WTC11 (cell line): Measurements from ENCODE around the gene ST6GALNAC6. TPM values are rescaled to one million over a fixed set of nuclear protein-coding genes. Genes with fewer than 3 reads are reported as not detected.

Experiments
- ATAC-seq: fragments of 200-7000 bp; cut with Tn5 transposase; 2 replicates; pipeline ENCODE4 v1.10.0; 2021; ENCODE audit warnings: mild to moderate bottlenecking, moderate library complexity
- CTCF ChIA-PET: fragments of 300-600 bp; sonication (Branson Sonifier 250); formaldehyde crosslinking; loops from one replicate; lab custom pipeline; 2021; ENCODE audit warnings: antibody characterized with exemption; lab: Charles Lee
- POLR2A ChIA-PET: fragments of 350-600 bp; sonication (Branson Sonifier 250); formaldehyde crosslinking; loops from one replicate; lab custom pipeline; 2021; ENCODE audit warnings: antibody characterized with exemption; lab: Charles Lee
- DNase-seq: peaks from one replicate; pipeline ENCODE4 v3.0.0; 2021; ENCODE audit warnings: low spot score
- H3K27ac Mint-ChIP-seq: 2 replicates; pipeline ENCODE4 v1.8.0; 2021; ENCODE audit warnings: mixed read lengths
- H3K27me3 Mint-ChIP-seq: 2 replicates; pipeline ENCODE4 v1.8.0; 2021; ENCODE audit warnings: low read depth, mild to moderate bottlenecking, moderate library complexity, mixed read lengths
- H3K36me3 Mint-ChIP-seq: 2 replicates; pipeline ENCODE4 v1.8.0; 2021; ENCODE audit warnings: mixed read lengths
- H3K4me1 Mint-ChIP-seq: 2 replicates; pipeline ENCODE4 v1.8.0; 2022; ENCODE audit warnings: mixed read lengths
- H3K4me3 Mint-ChIP-seq: 2 replicates; pipeline ENCODE4 v1.8.0; 2021; ENCODE audit warnings: mild to moderate bottlenecking, moderate library complexity, mixed read lengths
- H3K9me3 Mint-ChIP-seq: 2 replicates; pipeline ENCODE4 v1.8.0; 2021; ENCODE audit warnings: mixed read lengths
- ATF3 ChIP-seq: sonication (generic); formaldehyde crosslinking; conservative IDR thresholded peaks from 2 replicates; pipeline ENCODE4 v1.8.1; 2022; ENCODE audit warnings: mild to moderate bottlenecking, missing genetic modification reagents
- FOXK1 ChIP-seq: sonication (generic); formaldehyde crosslinking; IDR thresholded peaks from 2 replicates; pipeline ENCODE4 v1.8.0; 2022; ENCODE audit warnings: mild to moderate bottlenecking, moderate library complexity, missing genetic modification reagents
- HMGA2 ChIP-seq: fragments of 250-450 bp; sonication (Bioruptor Pico); IDR thresholded peaks from 2 replicates; pipeline ENCODE4 v1.4.0; 2021; ENCODE audit warnings: mild to moderate bottlenecking, moderate library complexity
- PRDM15 ChIP-seq: sonication (generic); formaldehyde crosslinking; IDR thresholded peaks from 2 replicates; pipeline ENCODE4 v1.8.0; 2022; ENCODE audit warnings: missing genetic modification reagents
- PREB ChIP-seq: sonication (generic); formaldehyde crosslinking; IDR thresholded peaks from 2 replicates; pipeline ENCODE4 v1.8.1; 2022; ENCODE audit warnings: mild to moderate bottlenecking, missing genetic modification reagents, moderate library complexity, borderline replicate concordance
- USF2 ChIP-seq: sonication (generic); formaldehyde crosslinking; IDR thresholded peaks from 2 replicates; pipeline ENCODE4 v1.8.1; 2023; ENCODE audit warnings: mild to moderate bottlenecking, missing genetic modification reagents, moderate library complexity
- ZBTB21 ChIP-seq: sonication (generic); formaldehyde crosslinking; IDR thresholded peaks from 2 replicates; pipeline ENCODE4 v1.8.1; 2023; ENCODE audit warnings: mild to moderate bottlenecking, missing genetic modification reagents, borderline replicate concordance
- ZNF219 ChIP-seq: sonication (generic); formaldehyde crosslinking; IDR thresholded peaks from 2 replicates; pipeline ENCODE4 v1.8.0; 2023; ENCODE audit warnings: missing genetic modification reagents, mild to moderate bottlenecking, borderline replicate concordance
- ZNF532 ChIP-seq: fragments of 250-450 bp; sonication (Bioruptor Pico); IDR thresholded peaks from 2 replicates; pipeline ENCODE4 v1.9.0; 2021; ENCODE audit warnings: mild to moderate bottlenecking, borderline replicate concordance
- total RNA-seq: library from RNA; stranded (reverse); gene quantifications from 3 replicates; pipeline ENCODE4 v1.2.3, GENCODE V29; 2021

The ST6GALNAC6 gene
- total RNA-seq, 1 experiment from 2014 or later: 47.5 TPM

GRCh38 chr9:127918183-127919107 is 19.0 kb upstream of the ST6GALNAC6 start (continued):
- TF ChIP-seq PRDM15 (CRISPR knock-in tag) (no peak), FOXK1 (CRISPR knock-in tag) (no peak), USF2 (CRISPR knock-in tag) (no peak), ZNF219 (CRISPR knock-in tag) (no peak), ATF3 (no peak), HMGA2 (CRISPR knock-in tag) (no peak), ZBTB21 (CRISPR knock-in tag) (no peak)

- ChIA-PET POLR2A (interaction anchor here (0.5 to 1.0 kb wide), 2 partner anchors 18 to 98 kb away, joined by 3 read pairs; no protein-coding TSS in a partner anchor), CTCF (interaction anchor here (0.6 to 2.4 kb wide), 21 partner anchors 11 to 207 kb away, joined by 3 to 20 read pairs (median 6); partner anchors contain the start of genes CDK9, FPGS, PIP5KL1 and TOR2A)
- ATAC-seq (no peak), DNase-seq (no peak)
- Mint-ChIP-seq H3K4me1 (peaks cover 19% of the 10 kb centered on the region), H3K36me3 (no peaks in the 10 kb centered on the region; the same call in 1 of the 2 replicates), H3K9me3 (no peaks in the 10 kb centered on the region), H3K27me3 (peaks cover 11% of the 10 kb centered on the region), H3K4me3 (no peak overlapping the region), H3K27ac (no peak overlapping the region)
- TF ChIP-seq PREB (CRISPR knock-in tag): no peak
- TF ChIP-seq ZNF532 (CRISPR knock-in tag): no peak
Observed at GRCh38 chr9:127917603-127918002, 18.2 kb upstream of the ST6GALNAC6 start.
